WERI-Rb-1 (cell line): ENCODE data around the gene EID3.
"Not testable (repeated sequence)": the region's sequence is repeated elsewhere in the genome, so short reads cannot be mapped to it uniquely, and the experiment has no call there.

ENCODE experiments used
- DNase-seq: peaks from one replicate; pipeline ENCODE4 v3.0.0-alpha.2; 2020
- H3K27ac ChIP-seq: fragments of 250-450 bp; sonication (Bioruptor Pico); 2 replicates; pipeline ENCODE4 v1.5.1; 2020; ENCODE audit warnings: mild to moderate bottlenecking, moderate library complexity
- H3K27me3 ChIP-seq: fragments of 250-450 bp; sonication (Bioruptor Pico); 2 replicates; pipeline ENCODE4 v1.5.1; 2021; ENCODE audit warnings: mild to moderate bottlenecking, low read depth, moderate library complexity; ENCODE audit not compliant: insufficient read depth, severe bottlenecking
- H3K36me3 ChIP-seq: fragments of 250-450 bp; sonication (Bioruptor Pico); 2 replicates; pipeline ENCODE4 v1.5.1; 2020; ENCODE audit warnings: mild to moderate bottlenecking, moderate library complexity
- H3K4me3 ChIP-seq: 2 replicates; pipeline ENCODE4 v1.5.1; 2011; ENCODE audit warnings: low read depth, mild to moderate bottlenecking, control low read depth, low read length
- H3K9me3 ChIP-seq: fragments of 250-450 bp; sonication (Bioruptor Pico); 2 replicates; pipeline ENCODE4 v1.5.1; 2021; ENCODE audit warnings: mild to moderate bottlenecking, moderate library complexity; ENCODE audit not compliant: severe bottlenecking
- TF ChIP-seq, protein P1 (sequence below): IDR thresholded peaks from 2 replicates; pipeline ENCODE4 v1.5.1; 2011; ENCODE audit warnings: low read depth, mild to moderate bottlenecking, control low read depth, inconsistent platforms, low read length

The EID3 gene

DNA sequence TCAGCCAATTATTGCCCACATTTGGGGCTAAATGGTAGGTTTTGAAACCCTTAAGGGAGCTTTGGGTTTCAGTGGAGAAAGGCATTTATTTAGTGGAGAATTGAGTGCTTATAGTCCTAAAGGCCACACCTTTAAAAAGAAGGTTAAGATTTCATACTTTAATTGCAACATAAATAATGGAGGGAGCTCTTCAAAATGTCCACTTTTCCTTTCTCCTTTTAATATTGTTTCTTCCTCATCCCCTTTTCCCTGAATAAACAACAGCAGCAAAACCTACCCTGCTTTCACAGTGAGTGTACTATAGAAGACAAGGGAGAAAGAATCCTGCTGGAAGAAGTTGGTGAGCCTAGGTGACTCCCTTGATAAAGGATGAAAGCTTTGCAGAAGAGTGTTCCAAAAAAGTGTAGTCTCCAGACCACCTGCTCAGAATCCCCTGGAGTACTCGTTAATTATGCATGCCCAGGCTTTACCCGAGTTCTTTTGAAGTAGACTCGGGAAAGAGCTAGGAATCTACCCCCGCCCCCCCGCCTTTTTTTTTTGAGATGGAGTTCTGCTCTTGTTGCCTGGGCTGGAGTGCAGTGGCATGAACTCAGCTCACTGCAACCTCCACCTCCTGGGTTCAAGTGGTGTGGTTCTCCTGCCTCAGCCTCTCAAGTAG lies 11.5 kb upstream of the EID3 start:
- H3K36me3 ChIP-seq: peaks cover 50% of the 10 kb centered on the region
- TF ChIP-seq, protein P1, sequence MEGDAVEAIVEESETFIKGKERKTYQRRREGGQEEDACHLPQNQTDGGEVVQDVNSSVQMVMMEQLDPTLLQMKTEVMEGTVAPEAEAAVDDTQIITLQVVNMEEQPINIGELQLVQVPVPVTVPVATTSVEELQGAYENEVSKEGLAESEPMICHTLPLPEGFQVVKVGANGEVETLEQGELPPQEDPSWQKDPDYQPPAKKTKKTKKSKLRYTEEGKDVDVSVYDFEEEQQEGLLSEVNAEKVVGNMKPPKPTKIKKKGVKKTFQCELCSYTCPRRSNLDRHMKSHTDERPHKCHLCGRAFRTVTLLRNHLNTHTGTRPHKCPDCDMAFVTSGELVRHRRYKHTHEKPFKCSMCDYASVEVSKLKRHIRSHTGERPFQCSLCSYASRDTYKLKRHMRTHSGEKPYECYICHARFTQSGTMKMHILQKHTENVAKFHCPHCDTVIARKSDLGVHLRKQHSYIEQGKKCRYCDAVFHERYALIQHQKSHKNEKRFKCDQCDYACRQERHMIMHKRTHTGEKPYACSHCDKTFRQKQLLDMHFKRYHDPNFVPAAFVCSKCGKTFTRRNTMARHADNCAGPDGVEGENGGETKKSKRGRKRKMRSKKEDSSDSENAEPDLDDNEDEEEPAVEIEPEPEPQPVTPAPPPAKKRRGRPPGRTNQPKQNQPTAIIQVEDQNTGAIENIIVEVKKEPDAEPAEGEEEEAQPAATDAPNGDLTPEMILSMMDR: no peak
- H3K9me3 ChIP-seq: no peaks in the 10 kb centered on the region
- H3K27ac ChIP-seq: no peak overlapping the region
- no peaks in the 10 kb centered on the region for H3K27me3 ChIP-seq
- no peak for DNase-seq
- H3K4me3 ChIP-seq: no peak overlapping the region

DNA sequence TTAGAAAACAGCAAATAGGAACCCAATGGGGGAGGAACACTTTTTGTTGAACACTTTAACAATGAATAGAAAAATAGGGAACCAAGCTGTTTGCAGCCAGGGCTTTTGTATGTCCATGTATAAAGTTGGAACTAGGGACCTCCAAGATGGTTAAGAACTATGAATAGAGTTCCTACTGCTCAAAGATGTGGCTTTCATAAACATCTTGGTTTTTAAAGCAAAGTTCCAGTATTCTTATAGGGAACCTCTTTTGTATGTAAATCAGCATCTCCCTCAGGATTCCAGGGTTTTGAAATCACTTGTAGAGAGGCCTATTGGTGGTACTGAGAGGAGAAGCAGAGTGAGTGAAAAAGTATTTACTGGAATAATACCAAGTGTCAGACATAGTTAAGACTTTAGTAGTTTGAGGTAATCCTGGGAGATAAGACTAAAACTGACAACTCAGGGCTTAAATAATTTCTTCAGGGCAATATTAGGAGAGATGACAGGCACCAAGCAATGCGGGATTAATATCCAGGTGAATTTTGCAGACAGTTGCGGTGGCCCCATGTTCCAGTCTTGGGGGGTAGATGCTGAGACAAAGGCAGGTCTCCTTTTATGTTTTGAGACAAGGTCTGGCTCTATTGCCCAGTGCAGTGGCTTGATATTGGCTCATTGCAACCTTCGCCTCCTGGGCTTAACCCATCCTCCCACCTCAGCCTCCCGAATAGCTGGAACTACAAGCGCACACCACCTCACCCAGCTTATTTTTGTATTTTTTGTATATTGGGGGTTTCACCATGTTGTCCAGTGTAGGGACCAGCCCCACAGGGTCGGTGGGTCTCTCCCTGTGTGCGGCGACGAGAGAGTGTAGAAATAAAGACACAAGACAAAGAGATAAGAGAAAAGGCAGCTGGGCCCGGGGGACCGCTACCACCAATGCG lies 10.4 kb upstream of the EID3 start:
- Histone ChIP-seq H3K9me3 (no peaks in the 10 kb centered on the region), H3K27me3 (no peaks in the 10 kb centered on the region), H3K36me3 (peaks cover 57% of the 10 kb centered on the region), H3K4me3 (no peak overlapping the region), H3K27ac (no peak overlapping the region)
- DNase-seq: no peak
- TF ChIP-seq, protein P1: no peak

DNA sequence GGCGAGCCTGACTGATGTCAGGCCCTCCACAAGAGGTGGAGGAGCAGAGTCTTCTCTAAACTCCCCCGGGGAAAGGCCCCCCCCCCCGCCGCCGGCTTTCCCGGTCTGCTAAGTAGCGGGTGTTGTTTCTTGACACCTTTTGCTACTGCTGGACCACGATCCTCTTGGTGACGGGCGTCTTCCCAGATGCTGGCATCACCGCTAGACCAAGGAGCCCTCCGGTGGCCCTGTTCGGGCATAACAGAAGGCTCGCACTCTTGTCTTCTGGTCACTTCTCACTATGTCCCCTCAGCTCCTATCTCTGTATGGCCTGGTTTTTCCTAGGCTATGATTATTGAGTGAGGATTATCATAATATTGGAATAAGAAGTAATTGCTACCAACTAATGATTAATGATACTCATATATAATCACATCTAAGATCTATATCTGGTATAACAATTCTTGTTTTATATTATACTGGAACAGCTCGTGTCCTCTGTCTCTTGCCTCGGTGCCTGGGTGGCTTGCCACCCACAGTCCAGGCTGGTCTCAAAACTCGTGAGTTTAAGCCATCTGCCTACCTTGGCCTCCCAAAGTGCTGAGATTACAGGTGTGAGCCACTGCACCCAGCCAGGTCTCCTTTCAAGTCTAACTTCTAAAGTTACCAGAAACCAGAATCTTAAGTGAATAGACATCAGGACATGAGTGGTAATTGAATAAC lies 9.2 kb upstream of the EID3 start:
- not testable (repeated sequence) for H3K27me3 ChIP-seq, H3K9me3 ChIP-seq, H3K4me3 ChIP-seq, H3K27ac ChIP-seq
- DNase-seq: peak; percentile 78
- peaks cover 67% of the 10 kb centered on the region for H3K36me3 ChIP-seq
- TF ChIP-seq, protein P1: peak; percentile 57; the same call in 1 of the 2 replicates

DNA sequence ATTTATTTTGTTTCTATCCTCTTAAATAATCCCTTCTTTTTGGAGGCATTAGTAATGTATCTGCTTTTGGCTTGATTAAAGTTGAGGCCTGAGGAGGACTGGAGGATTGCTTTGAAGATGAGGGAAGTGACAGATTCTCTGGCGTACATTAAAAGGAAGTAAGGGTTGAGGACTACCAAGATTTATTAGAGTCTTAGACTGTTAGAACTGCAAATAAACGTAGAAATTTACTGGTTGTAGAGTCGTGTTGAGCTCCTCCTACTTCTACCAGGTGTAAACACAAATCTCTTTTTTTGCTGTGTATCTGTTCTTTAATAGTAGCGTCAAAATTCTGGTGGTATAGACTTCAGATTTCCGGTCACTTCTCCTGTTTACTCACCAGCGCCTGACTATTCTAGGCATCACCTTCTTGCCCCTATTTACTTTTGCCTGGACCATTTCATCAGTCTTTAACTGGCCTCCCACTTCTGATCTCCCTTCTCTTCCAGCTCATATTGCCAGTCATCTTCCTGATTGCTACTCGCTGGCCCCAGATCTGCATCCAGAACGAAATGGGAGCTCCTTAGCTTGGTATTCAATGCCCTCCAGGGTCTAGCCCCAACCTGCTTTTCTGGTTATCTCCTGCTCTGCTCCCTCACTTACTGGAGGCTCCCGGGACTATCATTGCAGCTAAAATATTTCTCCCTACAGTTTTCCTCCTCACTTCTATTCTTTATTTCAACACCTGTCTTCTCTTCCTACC lies 8.4 kb upstream of the EID3 start:
- Histone ChIP-seq H3K4me3 (no peak overlapping the region), H3K9me3 (no peaks in the 10 kb centered on the region), H3K27ac (no peak overlapping the region), H3K27me3 (no peaks in the 10 kb centered on the region), H3K36me3 (peaks cover 67% of the 10 kb centered on the region)
- no peak for DNase-seq
- TF ChIP-seq, protein P1: no peak

DNA sequence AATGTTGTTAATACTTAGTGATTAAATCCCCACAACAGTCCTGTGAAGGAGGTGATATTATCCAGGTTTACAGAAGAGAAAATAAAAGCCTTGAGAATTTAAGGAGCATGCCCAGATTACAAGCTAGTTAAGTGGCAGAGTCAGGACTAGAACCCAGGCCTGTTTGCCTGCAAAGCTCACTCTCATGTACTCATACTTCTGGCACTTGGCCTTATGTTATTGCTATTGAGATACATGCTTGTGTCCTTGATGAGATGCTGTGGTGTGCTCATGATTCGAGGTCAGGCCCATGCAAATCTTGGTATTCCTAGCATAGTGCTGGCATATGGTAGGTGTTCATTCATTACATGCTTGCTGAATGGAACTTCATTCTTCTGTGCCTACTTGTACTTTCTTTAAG lies 7.6 kb upstream of the EID3 start:
- no peaks in the 10 kb centered on the region for H3K9me3 ChIP-seq
- no peak overlapping the region for H3K4me3 ChIP-seq
- TF ChIP-seq, protein P1: no peak
- no peaks in the 10 kb centered on the region for H3K27me3 ChIP-seq
- no peak for DNase-seq
- H3K36me3 ChIP-seq: peaks cover 75% of the 10 kb centered on the region
- no peak overlapping the region for H3K27ac ChIP-seq
